GM03348 (cell line): ENCODE results near the gene PADI1.
"Not testable (repeated sequence)": the region's sequence is repeated elsewhere in the genome, so short reads cannot be mapped to it uniquely, and the experiment has no call there.

ENCODE experiments used
- DNase-seq: peaks from one replicate; pipeline ENCODE4 v3.0.0; 2012; ENCODE audit warnings: low spot score

Gene PADI1

GRCh38 chr1:17215545-17215890, 10.6 kb downstream of the PADI1 start:
- peak; percentile 42 for DNase-seq

- no peak for DNase-seq
These were observed 11.2 kb downstream of the PADI1 start for GRCh38 chr1:17216078-17216477.

DNA sequence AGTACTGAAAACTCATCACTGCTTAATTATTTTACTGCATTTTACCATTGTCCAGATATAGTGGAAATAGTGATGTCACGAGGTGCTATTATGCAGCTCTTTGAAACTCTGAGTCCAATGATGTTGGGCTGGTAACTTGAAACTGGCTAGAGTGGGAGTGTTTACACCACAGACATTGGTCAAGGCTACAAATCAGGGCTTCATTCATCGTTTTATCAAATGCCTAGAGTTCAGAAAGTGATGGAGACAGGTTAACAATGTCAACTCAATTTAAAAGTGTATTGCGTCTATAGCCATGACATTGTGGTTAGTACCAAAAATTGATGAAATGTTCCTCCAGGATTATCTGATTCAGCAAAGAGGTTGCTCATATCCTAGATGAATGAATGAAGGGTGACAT, 12.7 kb downstream of the PADI1 start:
- no peak for DNase-seq

DNA sequence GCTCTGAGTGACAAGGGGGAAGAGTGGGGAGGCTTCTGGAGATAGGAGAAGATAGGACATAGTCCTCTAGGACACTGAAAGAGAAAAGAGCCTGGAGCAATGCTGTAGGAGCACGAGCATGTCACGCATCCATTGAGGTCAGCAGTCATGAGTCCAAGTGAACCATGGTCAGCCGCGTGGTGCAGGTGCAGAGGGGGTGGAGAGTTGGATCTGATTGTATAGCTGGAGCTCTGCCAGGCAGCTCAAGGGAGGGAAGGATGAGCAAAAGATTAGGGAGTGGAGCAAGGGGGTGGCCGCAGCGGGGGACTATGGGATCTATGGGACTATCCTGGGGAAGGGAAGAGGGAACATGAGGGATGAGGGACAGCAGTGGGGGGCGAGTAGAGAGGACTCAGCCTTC, 14.0 kb downstream of the PADI1 start:
- no peak for DNase-seq

DNA sequence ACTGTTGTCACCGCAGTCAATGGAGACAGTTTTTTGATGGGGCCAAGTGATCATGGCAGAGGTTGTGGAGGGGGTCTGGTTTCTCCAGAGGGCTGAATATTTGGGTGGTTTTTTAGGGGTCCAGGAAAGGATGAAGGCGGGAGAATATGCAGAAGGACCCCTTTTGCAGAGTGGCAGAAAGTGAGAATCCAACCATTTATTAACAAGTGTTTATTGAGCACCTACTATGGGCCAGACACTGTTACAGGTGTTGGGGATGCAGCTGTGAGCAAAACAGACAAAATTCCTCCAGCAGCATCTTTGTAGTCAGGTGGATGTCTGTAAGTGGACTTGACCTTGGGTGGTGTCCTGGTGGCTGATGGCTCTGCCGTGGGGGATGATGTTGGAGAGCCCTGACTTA, 15.4 kb downstream of the PADI1 start:
- DNase-seq = no peak

- DNase-seq = no peak
These were observed 17.6 kb downstream of the PADI1 start for GRCh38 chr1:17222557-17222956.

DNA sequence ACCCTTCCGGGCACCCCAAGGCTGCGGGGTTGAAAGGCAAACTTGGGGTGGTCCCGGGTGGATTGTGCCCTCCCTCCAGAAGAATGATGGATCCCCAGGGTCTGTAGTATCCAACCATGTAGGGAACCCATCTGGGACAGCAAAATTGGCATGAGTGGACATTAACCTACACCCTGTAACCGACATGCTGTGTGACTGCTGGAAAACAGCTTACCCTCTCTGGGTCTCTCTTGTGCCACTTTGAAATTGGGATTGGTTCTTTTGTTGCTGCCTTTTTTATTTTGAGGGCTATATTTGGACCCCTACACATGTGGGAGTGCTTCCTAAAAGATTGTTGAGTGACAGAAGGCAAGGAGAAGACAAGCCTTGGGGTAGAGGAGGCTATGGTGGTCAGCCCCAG, 19.5 kb downstream of the PADI1 start:
- no peak for DNase-seq

DNA sequence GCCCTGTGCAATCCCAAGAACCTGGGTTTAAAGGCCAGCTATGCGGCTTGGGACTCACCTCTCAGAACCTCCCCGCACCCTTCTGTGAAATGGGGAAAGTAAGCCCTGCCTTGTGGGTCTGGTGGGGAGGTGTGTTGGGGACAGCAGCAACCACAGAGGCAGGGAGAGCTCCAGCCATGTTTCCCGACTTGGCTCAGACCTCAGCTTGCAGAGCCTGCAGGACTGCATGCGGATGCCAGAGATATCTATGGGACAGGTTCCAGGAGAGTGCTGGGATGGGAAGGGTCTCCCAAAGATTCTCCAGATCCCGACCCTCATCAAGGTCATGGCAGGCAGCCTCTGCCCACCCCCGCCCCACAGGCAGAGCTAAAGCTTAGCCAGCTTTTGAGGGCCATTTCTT, 20.2 kb downstream of the PADI1 start:
- DNase-seq = no peak

- no peak for DNase-seq
These were observed 22.5 kb downstream of the PADI1 start for GRCh38 chr1:17227358-17227915.

DNA sequence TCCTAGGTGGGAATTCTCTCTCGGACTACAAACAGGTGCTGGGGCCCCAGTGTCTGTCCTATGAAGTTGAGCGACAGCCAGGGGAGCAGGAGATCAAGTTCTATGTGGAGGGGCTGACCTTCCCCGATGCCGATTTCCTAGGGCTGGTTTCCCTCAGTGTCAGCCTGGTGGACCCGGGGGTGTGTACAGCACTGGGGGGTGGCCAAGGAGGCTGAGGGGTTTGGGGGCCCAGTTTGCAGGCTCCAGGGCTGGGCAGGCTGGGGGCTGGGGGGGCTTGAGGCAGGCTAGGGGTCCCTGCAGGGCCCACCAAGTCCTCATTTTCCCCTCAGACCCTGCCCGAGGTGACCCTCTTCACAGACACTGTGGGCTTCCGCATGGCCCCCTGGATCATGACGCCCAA, 23.7 kb downstream of the PADI1 start:
- DNase-seq = no peak

DNA sequence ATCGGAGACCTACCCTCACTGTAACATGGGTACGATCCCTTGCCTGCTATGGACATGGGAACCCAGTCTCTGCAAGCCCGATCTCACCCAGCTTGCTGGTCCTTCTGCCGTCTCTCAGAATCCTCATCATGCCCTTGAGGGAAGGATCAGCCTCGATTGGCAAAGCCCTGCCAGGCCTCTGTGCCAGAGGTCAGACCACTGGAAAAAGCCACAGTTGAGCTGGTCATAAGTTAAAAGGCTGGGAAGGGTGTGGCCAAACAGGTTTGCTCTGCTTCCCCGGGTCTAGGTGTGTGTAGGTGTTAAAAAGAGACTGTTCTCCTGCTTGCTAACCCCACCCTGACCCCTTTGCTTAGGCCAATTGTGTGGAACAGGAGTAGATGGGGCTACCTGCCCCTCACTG, 24.5 kb downstream of the PADI1 start:
- no peak for DNase-seq

DNA sequence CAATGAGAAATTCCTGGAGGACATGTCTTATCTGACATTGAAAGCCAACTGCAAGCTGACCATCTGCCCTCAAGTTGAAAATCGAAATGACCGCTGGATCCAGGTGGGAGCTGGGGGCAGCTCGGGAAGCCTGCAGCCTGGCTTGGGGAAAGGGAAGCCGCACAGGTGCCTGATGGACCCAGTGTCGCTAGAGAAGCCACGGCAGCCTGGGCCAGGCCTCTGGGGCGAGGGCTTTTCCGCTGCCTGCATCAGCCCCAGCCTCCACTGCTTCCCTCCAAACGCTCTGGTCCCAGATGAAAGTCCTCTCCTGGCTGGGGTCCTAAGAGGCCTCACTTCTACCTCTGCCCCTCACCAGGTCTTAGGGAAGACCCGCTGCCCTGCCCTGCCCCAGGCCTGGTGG, 25.2 kb downstream of the PADI1 start:
- no peak for DNase-seq

DNA sequence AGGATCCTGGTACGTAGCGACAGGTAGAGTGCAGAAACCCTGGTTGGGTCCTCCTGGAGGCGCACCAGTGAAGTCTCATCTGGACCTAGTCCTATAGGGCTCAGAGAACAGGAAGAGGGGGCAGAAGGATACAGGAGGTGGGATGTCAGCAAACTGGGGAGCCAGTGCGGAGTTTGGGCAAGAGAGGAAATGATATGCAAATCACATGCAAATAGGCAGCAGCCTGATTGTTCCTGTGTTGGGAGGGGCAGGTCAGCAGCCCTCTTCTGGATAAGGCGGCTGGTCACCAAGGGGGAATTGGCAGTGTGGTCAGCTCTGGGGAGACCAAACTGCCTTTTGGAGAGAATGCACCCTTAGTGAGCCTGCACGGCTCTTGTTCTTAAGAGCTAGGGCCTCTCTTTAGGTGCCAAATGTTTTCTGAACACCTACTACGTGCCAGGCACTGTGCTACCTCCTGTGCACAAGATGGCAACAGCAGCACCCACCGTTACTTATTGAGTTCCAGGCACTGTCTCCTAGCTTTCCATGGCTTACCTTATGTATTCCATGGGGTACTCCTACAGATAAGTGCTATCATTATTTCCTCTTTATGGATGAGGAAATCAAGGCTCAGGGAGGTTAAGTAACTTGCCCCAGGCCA, 25.9 kb downstream of the PADI1 start:
- DNase-seq = no peak

- DNase-seq = peak; percentile 75
These were observed 28.1 kb downstream of the PADI1 start for GRCh38 chr1:17232759-17233661.

GRCh38 chr1:17233675-17234320, 28.9 kb downstream of the PADI1 start:
- peak; percentile 96 for DNase-seq

DNA sequence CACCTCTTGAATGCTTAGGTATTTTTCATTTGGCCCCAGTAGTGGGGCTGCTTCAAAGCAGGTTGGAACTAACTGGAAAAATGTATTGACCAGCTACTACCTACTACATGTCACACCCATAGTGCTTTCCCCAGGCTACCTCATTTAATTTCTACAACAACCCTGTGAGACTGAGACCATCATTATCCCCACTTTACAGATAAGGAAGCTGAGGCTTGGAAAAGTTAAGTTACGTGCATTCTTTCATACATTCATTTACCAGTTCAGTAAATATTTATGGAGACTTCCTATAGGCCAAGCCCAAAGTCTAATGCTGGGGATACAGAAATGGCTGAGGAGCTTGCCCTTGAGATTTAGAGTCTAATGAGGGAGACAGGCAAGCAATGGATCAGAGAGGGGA, 29.5 kb downstream of the PADI1 start:
- no peak for DNase-seq

DNA sequence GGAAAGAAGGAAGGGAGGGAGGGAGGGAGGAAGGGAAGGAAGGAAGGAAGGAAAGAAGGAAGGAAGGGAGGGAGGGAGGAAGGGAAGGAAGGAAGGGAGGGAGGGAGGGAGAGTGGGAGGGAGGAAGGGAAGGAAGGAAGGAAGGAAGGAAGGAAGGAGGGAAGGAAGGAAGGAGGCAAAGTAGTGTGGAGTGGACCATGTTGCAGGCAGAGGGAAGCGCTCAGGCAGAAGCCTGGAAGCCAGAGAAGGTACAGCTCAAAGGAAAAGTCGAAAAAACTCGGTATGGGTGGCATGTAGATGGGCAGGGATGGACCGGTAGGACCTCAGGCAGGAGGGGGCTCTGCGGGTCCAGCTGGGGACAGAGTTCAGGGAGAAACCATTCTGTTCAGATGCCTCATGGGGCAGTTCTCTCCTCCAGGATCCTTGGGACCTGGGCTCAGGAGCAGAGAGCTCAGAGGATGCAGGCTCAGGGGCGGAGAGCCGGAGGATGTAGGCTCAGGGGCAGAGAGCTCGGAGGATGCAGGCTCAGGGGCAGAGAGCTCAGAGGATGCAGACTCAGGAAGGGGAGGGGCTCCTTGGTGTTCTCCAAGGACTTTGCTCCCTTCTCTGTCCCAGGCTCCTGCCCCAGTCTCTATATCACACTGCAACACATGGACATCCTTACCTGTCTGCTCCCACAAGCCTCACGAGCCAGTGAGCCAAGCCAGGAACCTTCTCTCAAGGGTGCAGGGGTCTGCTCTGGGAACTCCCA, 30.4 kb downstream of the PADI1 start:
- DNase-seq = no peak

DNA sequence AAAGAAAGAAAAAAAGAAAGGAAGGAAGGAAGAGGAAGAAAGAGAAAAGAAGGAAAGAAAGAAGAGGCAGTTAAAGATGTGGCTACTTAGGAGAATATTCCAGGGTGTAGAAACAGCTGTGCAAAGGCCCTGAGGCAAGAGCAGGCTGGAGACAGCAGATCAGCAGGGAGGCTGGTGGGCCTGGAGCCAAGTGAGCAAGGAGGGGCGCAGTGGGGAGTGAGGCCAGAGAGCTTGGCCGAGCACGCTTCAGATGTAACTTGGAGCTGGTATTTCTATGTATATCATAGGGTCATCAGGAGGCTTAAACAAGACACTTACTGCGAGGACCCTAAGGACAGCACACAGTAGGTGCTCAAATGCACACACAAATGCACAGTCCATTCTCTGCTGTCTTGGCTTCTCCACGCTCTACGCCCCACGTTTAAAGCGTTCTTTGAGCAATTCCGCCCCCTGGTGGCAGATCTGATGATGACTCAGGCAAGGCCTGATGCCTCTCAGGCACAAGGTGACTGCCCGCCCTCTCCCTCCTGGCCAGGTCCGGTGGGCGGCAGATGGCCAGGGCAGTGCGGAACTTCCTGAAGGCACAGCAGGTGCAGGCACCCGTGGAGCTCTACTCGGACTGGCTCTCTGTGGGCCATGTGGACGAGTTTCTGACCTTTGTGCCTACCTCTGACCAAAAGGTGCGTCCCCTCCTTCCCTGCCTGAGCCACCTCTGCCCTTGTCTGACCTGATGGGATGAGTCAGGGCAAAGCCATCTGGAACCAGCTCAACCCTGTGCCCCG, 32.0 kb downstream of the PADI1 start:
- DNase-seq = peak; percentile 90

GRCh38 chr1:17237561-17237903, 32.6 kb downstream of the PADI1 start:
- no peak for DNase-seq

- DNase-seq = peak; percentile 82
These were observed 34.5 kb downstream of the PADI1 start for GRCh38 chr1:17239420-17239819.

DNA sequence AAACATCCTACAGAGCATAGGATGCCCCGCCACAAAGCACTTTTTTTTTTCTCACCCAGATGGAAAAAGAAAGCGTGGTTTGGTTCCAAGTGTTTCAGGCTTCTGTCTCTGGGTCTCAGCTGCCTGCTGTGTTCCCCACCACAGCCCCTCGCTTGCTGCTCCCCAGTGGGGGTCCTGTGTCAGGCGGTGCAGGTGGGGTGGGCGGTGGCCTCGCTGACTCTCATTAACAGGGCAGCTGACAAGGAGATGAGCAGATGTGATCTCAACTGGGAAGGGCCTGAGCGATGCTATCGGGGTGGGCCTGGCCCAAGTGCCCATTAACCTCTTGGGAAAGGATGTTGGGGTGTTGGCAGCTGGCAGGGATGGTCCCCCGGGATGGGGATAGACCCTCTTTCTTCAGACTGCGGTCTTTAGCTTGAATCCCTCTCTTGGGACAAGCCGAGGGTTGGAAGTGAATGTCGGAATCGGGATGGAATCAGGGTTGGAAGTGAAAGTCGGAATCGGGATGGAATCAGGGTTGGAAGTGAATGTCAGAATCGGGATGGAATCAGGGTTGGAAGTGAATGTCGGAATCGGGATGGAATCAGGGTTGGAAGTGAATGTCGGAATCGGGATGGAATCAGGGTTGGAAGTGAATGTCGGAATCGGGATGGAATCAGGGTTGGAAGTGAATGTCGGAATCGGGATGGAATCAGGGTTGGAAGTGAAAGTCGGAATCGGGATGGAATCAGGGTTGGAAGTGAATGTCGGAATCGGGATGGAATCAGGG, 36.3 kb downstream of the PADI1 start:
- not testable (repeated sequence) for DNase-seq
